Body of pancreas (tissue), 4 donors: ENCODE results near the gene THADA.

Experiments
- POLR2A ChIP-seq, 3 donors: fragments of 450-650 bp; IDR thresholded peaks; one replicate each; pipeline ENCODE4 v1.6.1; 2016; ENCODE audit warnings: antibody characterized with exemption in 3 of 3, mild to moderate bottlenecking in 2 of 3
- TF ChIP-seq, protein P1 (sequence below), 7 experiments: fragments of 450-650 bp in 4 of 7; fragments of 200-600 bp in 3 of 7; sonication (generic) in 3 of 7; IDR thresholded peaks; one replicate each; pipeline ENCODE4 v1.5.1; 2016 to 2019; ENCODE audit warnings: antibody characterized with exemption in 7 of 7

DNA sequence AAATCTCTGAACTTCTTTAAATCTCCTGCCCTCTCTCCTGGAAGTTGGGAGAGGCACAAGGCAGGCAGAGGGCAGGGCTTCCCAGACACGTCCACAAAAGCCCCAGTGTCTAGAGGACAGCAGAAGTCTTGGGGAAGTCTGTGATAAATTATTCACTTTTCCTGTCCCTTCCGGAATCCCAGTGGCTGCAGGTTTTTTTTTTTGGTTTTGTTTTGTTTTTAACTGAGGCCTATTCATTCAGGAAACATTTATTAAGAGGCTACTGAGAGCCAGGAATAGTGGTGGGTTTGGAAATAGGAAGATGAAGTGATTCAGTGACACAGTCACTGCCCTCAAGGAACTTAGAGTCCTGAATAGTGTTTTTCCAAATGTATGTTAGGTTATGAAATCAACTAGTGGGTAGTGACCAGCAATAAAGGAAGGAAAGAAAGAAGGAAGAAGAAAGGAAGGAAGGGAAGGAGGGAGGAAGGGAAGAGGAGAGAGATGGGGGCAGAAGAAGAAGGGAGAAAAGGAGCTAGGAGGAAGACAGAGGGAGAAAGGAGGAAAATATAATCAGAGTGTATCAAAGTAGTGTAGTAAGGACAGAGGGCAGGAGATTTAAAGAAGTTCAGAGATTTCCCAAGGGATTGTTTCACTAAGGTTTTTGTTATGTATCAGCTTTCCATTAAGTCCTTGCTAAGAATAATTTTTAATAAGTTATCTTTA, 270.6 kb downstream of the THADA start:
- TF ChIP-seq, protein P1, sequence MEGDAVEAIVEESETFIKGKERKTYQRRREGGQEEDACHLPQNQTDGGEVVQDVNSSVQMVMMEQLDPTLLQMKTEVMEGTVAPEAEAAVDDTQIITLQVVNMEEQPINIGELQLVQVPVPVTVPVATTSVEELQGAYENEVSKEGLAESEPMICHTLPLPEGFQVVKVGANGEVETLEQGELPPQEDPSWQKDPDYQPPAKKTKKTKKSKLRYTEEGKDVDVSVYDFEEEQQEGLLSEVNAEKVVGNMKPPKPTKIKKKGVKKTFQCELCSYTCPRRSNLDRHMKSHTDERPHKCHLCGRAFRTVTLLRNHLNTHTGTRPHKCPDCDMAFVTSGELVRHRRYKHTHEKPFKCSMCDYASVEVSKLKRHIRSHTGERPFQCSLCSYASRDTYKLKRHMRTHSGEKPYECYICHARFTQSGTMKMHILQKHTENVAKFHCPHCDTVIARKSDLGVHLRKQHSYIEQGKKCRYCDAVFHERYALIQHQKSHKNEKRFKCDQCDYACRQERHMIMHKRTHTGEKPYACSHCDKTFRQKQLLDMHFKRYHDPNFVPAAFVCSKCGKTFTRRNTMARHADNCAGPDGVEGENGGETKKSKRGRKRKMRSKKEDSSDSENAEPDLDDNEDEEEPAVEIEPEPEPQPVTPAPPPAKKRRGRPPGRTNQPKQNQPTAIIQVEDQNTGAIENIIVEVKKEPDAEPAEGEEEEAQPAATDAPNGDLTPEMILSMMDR (IDR thresholded peaks at IDR 0.05), result no peak
- no peak for TF ChIP-seq POLR2A (IDR thresholded peaks at IDR 0.05)
